Activated CD4-positive, alpha-beta T cell treated with anti-CD3 and anti-CD28 coated beads, Interleukin-2, amount 50 U/mL, for 24 hours (primary cell): ENCODE data around the gene PPP4R3A.
"Not testable (repeated sequence)": the region's sequence is repeated elsewhere in the genome, so short reads cannot be mapped to it uniquely, and the experiment has no call there.

Source experiments
- DNase-seq, 2 donors: peaks; one replicate each; pipeline ENCODE4 v3.0.0-alpha.2; 2020; ENCODE audit warnings: low read depth in 1 of 2, low spot score in 1 of 2

The PPP4R3A gene

DNA sequence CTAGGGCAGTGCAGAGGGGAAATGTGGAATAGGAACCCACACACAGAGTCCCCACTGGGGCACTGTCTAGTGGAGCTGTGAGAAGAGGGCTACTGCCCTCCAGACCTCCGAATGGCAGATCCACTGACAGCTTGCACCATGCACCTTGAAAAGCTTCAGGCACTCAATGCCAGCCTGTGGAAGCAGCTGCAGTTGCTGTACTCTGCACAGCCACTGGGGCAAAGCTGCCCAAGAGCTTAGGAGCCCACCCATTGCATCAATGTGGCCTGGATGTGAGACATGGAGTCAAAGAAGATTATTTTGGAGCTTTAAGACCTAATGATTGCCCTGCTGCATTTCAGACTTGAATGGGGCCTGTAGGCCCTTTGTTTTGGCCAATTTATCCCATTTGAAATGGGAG is 70.8 kb downstream of the PPP4R3A start:
- DNase-seq: no peak

DNA sequence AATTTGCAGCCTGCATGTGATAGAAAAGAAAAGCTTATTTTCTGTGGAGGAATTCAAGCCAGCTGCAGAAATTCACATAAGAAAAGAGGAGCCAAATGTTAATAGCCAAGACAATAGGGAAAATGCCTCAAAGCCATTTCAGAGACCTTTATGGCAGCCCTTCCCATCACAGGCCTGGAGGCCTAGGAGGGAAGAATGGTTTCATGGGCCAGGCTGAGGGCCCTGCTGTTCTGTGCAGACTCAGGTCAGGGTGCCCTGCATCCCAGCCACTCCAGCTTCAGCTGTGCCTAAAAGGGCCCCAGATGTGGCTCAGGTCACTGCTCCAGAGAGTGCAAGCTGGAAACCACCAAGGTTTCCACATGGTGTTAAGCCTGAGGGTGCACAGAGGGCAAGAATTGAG is 71.3 kb downstream of the PPP4R3A start:
- no peak for DNase-seq

DNA sequence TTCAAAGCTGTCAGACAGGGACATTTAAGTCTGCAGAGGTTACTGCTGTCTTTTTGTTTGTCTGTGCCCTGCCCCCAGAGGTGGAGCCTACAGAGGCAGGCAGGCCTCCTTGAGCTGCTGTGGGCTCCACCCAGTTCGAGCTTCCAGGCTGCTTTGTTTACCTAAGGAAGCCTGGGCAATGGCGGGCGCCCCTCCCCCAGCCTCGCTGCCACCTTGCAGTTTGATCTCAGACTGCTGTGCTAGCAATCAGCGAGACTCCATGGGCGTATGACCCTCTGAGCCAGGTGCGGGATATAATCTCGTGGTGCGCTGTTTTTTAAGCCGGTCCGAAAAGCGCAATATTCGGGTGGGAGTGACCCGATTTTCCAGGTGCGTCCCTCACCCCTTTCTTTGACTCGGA is 73.8 kb downstream of the PPP4R3A start:
- DNase-seq: not testable (repeated sequence)

DNA sequence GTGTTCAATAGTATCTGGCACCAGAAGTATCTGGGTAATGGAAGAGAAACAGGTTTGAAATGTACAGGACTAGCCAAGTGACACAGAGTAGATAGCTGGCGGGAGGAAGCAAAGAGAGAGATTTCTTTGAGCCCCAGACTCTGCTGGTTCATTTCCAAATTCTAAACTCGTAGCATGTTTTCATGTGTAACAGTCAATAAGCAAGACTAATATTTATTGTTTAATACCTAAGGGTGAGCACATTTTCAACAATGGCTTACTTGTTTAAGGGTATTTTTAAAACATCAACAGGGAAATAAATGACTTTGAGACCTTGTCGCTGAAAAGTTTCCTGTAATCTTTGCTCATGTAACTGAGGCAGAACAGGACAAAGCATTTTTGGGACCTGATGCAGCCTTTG is 80.7 kb downstream of the PPP4R3A start:
- DNase-seq: no peak

DNA sequence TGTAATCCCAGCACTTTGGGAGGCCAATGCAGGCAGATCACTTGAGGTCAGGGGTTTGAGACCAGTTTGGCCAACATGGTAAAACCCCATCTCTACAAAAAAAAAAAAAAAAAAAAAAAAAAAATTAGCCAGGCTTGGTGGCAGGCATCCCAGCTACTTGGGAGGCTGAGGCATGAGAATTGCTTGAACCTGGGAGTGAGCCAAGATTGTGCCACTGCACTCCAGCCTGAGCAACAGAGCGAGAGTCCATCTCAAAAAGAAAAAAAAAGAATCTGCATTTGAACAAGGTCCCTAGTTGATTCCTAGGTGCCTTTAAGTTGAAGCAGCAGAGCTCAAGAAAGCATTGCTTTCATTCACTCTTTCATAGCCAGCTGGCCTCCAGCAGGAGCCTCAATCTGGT is 81.2 kb downstream of the PPP4R3A start:
- DNase-seq: not testable (repeated sequence)

DNA sequence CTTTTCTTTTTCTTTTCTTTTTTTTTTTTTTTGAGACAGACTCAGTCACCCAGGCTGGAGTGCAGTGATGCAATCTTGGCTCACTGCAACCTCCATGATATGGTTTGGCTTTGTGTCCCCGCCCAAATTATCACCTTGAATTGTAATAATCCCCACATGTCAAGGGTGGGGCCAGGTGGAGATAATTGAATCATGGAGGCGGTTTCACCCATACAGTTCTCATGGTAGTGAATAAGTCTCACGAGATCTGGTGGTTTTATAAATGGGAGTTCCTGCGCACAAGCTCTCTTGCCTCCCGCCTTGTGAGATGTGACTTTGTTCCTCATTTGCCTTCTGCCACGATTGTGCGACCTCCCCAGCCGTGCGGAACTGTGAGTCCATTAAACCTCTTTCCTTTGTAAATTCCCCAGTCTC is 84.6 kb downstream of the PPP4R3A start:
- DNase-seq: not testable (repeated sequence)

DNA sequence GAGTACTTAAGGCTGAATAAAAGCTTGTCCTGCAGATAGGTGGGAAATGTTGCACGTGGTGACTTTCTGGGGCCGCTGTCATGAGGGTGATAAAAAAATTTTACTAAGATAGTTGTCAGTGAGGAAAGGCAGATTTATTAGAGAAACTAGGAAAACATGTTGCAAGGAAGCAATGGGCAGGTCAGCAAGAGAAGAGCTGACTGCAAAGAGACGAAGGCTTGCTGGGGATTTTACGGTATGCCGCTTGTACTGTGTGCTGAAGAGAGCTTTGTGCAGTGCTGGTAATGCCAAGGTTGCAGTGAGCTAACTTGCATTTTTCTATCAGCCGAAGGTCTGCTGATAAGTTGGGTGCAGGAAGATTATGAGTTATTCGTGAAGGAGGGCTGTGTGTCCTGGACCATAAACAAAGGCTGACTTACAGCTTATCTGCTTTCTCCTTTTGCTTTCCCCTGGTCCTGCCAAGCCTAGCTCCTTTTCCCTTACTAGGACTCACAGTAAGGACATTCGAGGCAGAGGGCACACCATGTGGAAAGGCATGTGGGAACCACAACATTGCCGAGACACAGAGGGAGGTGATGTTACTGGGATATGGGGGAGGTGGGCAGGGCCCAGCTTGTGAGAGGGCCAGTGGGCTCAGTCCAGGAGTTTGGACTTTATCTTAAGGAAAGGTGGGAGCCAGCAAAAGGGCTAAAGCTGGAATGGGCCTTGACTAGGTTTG is 85.1 kb downstream of the PPP4R3A start:
- DNase-seq: no peak

DNA sequence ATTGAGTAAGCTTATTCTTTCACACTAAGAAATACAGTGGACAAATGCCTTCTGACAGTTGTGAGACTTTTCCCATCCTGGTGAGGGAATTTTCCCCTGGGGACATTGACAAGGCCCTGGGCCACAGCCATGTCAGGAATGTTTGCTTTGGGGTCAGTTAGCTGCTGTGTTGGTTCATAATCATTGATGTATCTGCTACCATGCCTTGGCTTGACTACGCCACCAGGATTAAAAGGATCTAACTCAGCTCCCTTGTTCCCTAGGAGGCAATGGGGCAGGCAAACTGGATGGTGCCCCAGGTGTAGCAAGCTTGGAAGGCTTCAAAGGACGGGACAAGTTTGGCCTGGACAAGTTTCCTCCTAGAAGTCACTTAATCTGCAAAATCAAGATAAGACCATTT is 89.4 kb downstream of the PPP4R3A start:
- DNase-seq: no peak

DNA sequence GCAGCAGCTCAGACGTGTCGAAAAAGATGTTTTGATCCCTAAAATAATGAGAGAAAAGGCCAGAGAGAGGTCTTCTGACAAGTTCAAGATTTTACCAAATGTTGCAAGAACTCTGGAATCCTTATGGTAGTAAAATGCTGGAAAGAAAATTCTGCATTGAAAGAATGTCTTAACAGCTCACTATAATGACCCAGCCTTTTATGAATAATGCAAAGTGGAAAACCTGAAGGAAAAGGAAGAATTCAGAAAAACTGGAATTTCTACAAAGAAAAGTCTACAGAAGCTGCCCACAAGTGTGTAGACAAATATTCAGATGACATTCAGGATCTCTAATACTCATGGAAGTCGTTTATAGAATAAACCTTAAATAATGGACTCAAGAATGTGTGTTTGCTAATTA is 90.7 kb downstream of the PPP4R3A start:
- DNase-seq: no peak

DNA sequence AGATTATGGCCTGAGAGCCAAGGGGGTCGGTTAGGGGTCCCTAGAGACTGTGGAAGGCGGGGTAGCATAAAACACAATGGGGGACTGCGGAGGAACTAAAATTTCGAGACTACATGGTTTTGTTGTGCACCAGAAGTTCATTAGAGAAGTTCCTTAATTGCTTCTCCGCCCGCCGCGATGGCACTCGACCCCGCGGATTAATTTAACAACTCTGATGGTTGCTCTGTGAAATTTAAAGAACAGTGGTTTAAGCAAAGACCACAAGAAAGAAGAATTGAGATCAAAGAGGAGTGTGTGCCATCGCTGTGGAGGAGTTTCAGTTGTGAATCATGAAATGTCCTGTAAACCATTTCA is 91.1 kb downstream of the PPP4R3A start:
- DNase-seq: peak in 1 of 2 donors; percentile 40

DNA sequence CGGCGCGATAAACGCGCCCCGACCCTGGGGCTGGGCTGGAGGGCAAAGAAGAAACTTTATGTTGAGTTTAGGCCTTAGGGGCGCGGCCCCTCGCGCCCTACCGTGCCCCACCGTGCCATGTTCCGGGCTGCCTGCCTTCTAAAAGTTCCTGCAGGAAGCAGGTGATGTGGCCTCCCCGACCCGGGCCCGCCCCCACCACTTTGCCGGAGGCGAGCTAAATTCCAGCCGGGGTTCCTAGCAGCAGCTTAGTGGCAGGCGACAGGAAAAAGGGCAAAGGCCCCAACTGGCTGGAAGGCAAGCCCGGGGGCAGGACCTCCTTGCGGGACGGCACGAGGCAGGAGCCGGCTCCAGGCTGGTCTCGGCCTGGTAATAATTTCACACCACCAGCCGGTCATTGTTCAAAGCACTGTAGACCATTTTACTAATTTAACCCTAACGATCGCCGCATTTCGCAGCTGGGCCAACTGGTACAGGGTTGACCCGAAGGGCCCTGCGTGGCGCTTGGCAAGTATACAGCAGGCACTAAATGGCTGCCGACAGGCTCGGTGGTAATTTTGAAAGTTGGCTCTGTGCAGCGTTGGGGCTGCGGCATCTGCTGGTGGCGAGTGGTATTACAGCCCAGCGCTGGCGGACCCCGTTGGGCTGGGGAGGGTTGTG is 91.6 kb downstream of the PPP4R3A start:
- peak; percentile 71 to 80 for DNase-seq

DNA sequence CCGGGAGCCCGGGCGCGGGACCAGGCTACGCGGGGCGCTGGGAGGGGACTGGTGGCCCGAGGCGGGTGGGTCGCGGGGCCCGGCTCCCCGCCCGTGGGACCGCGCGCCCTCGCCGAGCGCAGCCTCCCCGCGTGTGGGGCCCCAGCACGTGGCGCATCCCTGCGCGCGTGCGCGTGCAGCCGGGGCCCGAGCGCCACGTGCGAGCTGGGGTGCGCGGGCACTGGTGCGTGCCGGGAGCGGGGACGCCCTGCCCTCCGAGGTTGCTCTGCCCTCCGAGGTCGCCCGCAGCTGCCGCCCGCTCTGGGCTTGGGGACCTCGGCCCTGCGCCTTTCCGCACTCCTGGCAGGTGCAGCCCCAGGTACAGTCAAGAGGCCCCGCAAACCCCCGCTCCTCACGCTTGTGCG is 92.1 kb downstream of the PPP4R3A start:
- DNase-seq: peak in 1 of 2 donors; percentile 46

DNA sequence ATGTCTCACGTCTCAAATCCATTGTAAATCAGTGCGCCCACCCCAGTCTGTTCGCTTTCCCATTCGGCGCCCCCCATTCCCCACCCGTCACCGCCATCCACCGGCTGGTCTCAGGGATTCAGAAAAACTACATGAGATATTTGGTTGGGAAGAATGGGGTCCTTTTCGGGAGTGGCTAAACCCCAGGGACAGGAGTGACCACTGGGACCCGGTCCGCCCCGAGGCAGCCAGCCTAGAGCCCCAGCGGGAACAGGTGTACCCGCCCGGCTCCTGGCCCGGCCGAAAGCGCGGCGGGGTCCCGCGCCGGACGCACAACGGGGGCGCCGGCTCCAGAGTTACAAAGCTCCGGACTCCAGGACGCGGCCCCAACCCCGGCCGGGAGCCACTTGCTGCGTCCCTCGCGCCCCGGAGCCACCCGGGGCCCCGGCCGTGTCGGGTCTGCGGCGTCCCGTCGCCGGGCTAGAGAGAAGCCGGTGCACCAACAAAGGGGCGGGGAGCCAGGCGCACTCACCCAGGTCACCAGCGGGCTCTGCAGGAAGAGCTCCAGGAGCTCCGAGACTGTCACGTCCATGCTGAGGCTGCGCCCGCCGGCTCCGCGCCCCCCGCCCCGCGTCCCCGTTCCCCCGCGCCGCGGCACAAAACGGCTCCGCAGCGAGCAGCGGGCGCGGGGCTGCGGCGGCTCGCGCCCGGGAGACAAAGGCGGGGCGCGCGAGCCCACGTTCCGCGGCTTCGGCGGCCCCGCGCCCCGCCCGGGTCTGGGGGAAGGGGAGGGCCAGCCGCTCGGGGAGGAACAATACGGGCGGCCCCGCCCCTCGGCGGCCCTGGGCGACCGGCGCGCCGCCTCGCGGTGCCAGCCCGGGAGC is 92.8 kb downstream of the PPP4R3A start, which contains the start of gene CCDC88C:
TSS of gene CCDC88C (minus strand) at position 701 of the 863 bp plus-strand sequence. CDS start at position 571, 130 bp downstream.
- peak; percentile 62 to 63 for DNase-seq

DNA sequence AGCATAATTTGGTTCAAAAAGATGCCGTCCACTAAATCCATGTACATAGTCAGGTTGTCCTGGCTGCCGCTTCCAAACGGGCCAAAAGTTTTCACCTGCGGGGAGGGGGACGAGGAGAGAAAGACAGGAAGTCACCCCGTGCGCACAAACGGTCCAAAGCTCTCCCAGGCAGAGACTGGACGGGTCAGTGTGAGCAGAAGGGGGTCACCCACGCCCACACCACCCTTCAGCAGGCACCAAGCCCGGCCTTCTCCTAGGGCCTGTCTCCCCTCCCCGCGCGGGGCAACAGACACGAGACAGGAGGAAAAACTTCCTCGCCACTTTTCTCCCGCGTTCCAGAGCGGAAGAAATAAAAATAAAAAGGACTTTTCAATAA is 93.4 kb downstream of the PPP4R3A start:
- no peak for DNase-seq

DNA sequence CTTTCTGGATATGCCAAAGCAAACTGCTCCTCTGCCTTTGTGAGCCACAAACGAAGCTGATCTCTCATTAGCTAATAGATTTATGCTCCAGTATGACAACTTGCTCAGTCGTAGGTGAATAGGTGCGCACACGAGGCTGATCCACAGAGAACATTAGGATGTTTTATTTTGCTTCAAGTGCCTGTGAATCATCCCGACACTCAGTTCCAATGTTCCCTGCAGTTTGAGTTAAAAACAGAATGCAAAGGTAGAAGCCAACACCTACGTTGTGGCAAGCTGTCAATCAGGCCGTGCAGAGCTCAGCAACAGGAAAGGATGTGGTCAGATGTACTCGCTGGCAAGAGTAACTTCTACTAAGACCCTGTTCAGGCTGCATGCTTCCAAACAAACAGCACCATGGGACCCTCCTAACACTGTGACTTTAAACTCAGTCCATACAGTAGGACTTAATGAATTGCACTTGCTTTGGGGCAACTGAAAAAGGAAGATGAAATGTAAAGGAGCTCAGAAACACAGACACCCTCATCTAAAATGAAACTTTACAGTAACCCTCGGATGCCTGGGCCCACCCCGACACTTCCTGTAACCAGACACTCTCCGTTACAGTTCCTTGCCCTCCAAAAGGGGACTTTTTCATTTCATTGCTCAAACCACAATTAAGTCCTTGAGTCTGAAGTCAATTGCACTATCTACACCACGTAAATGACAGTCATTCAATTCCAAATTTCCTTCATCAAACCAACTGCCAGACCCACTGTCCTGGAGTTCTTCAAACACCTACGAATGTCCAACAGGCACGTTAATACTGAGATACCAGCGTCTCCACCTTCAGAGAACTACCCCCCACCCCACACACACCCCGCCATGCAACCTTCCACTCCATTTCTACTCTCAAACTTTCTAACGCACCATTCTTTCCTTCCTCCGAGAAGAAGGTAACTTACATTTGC is 94.0 kb downstream of the PPP4R3A start:
- DNase-seq: peak in 1 of 2 donors; percentile 69

DNA sequence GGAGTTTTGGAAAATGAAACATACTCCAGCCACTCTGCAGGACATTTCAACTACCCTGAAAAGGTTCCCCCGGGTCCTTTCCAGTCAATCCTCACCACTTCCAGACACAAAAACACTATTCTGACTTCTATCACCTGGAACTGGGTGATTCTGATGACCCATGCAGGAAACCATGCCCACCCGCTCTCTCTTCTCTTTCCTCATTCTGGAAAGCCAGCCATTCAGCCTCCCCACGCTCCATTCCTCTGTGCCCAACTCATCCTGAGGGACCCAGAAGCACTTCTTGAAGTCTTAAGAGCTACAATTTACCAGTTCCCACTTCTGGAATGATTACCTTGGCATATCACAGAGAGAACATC is 95.7 kb downstream of the PPP4R3A start:
- no peak for DNase-seq

DNA sequence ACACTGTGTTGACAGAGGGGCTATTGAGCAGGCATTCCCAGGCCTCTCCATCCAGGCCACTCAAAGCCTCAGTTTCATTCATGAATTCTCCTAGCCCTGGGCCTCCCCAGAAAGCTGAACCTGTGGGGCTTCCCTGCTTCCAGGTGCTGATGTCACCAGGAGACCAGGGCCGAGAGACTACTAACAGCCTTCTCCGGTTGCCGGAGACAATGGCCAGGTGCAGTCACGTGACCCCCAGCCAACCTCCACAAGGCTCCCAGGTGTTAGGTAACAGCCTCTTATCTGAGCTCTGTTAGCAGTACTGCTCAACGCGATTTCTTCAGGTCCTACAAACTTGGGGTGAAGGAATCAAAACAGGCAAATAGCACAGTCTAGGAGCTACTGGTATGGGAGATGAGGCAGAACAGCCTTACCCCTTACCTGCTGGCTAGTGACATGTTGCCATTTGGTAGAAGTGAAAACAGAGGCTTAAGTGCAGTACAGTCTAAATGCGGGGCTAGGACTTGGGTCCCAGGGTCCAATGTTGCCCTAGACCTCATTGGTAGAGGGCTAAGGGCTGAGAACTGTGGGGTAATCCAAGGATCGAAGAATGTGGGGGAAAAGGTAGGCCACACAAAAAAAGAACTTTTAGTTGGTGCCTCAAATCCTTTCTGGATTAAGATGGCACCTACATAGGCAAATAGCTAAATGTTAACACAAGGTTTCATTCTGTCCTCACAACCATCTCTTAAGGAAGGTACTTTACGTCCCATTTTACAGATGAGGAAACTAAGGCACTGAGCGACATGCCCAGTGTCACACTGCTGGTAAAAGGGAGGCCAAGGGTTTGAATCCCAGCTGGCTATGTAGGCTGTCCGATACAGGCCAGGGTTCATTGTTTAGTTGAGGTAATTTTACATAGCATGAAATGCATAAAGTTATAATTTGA is 96.3 kb downstream of the PPP4R3A start:
- no peak for DNase-seq

DNA sequence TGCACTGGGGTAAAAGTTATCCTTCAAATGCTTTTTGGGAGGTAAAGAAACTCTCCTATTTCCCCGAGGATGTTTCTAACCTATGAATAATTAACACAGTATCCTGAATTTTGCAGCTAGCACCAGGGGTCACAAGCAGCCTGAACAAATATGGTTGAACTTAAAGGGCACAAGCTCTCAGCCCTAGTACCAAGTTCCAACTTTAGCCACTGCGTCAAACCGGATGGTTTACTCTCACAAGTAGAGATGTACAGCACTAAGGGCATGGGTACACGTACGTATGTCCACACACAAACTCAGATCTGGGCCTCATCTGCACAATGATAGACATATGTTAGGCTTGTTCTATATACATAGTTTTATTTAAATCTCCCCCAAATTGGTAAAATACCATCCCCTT is 97.2 kb downstream of the PPP4R3A start:
- no peak for DNase-seq

DNA sequence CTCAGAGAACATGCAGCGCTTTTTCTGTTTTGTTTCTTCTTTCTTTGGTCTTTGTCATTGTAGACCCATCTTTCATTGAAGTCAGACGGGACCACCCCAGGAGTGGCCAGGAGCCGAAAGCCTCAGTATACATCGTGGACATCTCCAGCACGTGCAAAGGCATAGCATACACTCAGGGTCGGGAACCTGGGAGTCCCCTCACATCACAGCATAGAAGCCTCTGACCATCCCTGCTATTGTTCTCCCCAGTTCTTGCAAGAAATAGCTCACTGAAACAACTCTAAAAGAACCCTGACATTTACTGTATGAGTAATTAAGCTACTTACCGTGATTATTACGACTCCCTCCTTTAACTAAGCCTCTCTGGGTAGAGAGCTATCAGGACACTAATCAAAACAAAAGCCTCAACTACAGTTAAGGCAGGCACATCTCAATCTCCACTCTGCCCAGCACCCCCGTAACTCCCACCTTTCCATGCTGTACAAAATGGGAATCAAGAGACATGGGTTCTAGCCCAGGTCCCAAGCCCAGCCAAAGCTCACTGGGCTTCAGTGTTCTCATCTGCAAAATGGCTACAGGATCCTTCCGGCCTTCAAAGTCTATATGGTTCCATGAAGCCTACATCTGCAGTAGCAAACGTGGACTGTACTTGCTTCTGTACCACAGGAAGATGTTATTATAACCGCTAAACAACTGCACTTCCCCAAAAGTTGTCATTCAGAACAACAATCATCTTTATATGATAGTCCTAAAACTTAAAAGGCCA is 99.2 kb downstream of the PPP4R3A start:
- no peak for DNase-seq
